NCI-H1105 (cell line): ENCODE results near the gene TRUB1.
"Not testable (repeated sequence)": the region's sequence is repeated elsewhere in the genome, so short reads cannot be mapped to it uniquely, and the experiment has no call there.

ENCODE experiments used
- DNase-seq: peaks from one replicate; lab custom pipeline; 2025; lab: John Stamatoyannopoulos, UW

TRUB1 gene

GRCh38 chr10:114925587-114926586 lies 12.1 kb upstream of the TRUB1 start:
- no peak for DNase-seq

- no peak for DNase-seq
These were observed 9.2 kb upstream of the TRUB1 start for GRCh38 chr10:114928818-114929217.

DNA sequence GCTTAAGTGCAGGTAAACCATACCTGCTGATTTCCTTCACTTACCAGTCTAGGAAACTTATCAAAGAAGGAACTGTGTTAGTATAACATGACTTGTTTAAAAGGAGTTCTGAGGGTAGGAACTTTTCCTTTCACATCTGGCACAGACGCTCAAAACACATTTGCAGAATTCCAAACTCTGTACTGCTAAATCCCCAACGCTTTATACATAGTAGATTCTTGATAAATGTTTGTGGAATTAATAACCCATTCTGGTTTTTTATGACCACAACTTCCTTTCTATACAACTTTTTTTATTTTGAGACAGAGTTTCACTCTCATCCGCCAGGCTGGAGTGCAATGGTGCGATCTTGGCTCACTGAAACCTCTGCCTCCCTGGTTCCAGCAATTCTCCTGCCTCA lies 7.7 kb upstream of the TRUB1 start:
- no peak for DNase-seq

DNA sequence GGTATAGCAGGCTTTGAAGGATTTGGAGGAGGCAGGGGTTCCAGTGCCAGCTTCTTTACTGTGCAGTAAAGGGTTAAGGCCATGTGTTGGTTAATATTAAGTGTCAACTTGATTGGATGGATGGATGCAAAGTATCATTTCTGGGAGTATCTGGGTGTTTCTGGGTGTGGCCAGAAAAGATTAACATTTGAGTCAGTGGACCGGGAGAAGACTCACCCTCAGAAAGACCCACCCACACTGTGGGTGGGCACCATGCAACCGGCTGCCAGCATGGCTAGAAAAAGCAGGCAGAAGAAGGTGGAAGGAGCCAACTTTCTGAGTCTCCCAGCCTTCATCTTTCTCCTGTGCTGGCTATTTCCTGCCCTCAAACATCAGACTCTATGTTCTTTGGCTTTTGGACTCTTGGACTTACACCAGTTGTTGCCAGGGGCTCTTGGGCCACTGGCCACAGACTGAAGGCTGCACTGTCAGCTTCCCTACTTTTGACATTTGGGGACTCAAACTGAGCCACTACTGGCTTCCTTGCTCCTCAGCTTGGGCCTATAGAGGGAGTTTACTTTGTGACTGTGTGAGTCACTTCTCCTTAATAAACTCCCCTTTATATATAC lies 6.8 kb upstream of the TRUB1 start:
- DNase-seq: no peak

- no peak for DNase-seq
These were observed 5.8 kb upstream of the TRUB1 start for GRCh38 chr10:114932225-114932624.

GRCh38 chr10:114932945-114933344 lies 5.0 kb upstream of the TRUB1 start:
- DNase-seq: no peak

DNA sequence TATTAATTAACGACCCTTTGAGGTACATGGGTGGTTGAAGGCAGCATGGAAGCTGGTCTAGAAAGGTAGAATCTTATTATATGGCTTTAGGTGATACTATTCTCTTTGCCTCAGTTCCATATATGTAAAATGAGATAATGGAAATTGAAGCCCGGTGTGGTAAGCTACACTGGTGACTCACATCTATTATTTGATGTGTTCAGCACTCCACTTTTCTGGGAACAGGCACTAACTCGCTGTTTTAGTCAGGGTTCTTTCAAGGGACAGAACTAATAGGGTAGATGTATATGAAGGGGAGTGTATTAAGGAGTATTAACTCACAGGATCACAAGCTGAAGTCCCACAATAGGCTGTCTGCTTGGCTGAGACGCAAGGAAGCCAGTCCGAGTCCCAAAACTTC lies 4.4 kb upstream of the TRUB1 start:
- no peak for DNase-seq

- DNase-seq: not testable (repeated sequence)
These were observed 4.0 kb upstream of the TRUB1 start for GRCh38 chr10:114933995-114934394.

- no peak for DNase-seq
These were observed 830 bp downstream of the TRUB1 start for GRCh38 chr10:114938856-114939193.

DNA sequence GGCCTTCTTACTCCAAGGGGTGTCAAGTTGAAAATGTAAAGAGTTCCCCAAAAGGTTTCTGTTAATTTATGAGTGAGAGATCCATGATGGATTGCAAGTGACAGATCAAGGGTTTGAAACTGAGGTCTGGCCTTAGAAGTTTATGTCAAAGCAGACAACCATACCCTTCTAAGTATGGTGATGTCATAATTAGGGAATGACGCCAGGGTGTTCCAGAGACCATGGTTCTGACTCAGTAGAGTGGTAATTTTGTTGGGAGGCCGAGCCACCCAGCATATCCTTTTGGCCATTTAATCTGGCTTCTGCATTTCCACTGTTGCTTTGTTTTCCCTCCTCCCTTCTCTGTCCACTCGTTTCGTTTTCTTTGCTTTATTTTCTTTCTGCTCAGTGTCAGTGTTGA lies 2.7 kb downstream of the TRUB1 start:
- no peak for DNase-seq

- DNase-seq: no peak
These were observed 5.0 kb downstream of the TRUB1 start for GRCh38 chr10:114943000-114943399.

DNA sequence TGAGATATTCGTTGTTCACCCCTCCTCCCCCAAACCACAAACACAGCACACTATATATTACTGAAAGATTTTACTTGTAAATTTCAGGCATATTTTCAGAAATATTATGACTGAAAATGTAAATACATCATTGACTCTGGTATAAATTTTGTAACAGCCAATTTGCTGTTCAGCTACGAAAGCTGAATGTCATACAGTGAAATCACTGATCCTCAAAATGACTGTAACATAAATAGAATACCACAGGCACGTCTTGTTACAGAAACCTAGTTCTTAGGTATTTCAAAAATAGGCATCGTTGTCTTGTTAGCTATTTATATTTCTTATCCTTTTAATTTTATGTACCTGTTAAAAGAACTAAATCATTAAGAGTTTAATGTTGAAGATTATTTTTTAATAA lies 15.1 kb downstream of the TRUB1 start:
- DNase-seq: no peak

DNA sequence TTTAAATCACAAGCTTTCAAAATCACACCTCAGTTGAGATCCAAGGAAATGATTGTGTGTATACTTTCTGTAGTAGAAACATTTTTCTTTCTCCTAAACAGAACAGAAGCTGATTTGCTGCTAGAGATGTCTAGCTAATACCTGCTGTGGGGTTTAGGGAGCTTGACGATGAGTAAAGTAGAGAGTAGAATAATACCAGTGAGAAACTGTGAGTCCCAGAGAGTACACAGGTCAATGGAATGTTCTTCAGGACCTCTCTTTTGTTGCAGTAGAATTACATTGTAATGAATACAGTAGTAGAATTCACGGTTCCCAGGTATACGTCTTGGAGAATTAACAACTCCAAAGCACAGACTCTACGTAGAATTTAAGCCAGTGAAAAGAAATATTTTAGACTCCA lies 18.0 kb downstream of the TRUB1 start:
- no peak for DNase-seq

GRCh38 chr10:114956466-114956865 lies 18.5 kb downstream of the TRUB1 start:
- no peak for DNase-seq

DNA sequence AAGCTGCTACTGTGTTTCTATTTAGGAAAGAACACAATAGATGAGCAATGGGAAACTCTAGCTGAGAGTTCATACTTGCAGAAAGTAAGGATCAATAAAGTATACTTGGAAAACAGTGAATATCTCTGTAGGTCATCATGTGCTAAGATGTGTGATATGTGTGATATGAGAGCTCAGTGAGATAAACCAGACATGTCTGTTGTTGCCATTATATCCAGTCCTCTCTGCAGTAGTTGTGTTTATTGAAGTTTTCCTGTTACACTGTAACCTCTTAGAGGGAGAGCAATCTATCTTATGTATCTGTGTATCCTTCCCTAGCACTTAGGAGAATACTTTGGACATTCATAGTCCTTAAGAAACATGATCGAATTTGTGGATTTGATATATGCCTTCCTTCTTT lies 19.1 kb downstream of the TRUB1 start:
- DNase-seq: no peak

- no peak for DNase-seq
These were observed 19.7 kb downstream of the TRUB1 start for GRCh38 chr10:114957673-114958072.

DNA sequence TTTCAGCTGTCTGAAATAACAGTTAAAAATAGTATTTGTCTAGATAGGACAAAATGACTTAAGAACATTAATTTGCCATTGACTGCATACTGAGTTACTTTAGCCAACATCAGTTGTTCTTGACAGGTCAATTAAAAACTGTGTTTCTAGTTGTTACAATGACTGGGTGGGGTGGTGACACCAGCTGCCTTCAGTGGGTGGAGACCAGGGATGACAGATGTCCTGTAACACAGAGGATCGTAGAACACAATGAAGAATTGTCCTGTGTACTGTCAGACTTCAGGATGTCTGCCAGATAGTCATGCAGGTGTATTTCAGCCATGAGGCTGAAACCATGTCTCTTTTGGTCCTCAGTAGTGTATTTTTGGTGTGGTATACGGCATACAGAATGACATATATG lies 24.4 kb downstream of the TRUB1 start:
- no peak for DNase-seq

DNA sequence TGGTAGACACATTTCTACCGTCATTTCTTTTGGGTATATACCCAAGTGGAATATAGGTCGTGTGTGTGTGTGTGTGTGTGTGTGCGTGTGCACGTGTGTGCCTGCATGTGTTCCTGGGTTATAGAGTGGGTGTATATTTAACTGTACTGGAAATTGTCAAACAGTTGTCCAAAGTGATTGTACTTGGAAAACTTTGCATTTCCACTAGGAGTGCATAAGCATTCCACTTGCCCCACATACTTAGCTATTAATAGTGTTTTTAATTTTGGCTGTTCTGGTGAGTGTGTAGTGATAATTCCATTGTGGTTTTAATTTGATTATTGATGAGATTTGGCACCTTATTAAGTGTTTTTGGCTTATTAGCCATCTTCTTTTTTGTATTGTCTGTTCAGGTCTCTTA lies 25.9 kb downstream of the TRUB1 start:
- DNase-seq: no peak

GRCh38 chr10:114967071-114967470 lies 29.1 kb downstream of the TRUB1 start:
- DNase-seq: no peak

DNA sequence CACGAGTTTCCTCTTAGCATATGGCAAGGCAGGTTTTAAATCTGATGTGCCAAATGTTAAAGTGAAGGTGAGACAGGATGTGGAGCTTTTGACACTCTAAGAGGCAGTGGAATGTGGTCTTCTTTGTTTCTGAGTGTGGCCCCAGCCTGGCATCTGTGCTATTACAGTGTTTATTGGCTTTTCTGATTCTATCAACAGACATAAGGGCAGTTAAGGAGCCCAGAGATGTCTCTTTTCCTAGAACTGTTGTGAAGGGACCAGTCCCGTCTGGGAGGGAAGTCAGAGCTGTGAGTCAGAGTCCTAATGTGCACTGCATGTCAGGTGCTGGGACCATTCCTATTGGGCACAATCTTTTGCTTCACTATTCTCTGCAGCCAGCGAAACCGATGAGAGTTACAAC lies 32.5 kb downstream of the TRUB1 start:
- DNase-seq: no peak

- DNase-seq: no peak
These were observed 35.3 kb downstream of the TRUB1 start for GRCh38 chr10:114973306-114973705.

DNA sequence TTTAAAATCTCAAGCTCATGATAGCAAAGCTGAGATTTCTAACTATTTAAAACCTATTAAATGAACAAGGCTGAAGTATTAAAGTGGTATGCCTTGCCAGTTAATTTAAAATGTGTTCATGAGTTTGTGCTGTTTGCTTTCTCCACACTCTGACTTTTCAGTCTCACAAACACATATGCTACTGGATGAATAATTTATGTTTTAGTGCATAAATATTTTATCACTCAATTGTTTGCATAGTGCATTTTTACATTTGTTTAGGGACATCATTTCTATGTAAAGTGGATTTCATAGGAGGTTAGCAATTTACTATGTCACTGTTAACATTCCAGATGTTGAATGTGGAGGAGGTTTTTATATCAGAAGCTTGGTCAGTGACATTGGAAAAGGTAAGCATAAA lies 36.0 kb downstream of the TRUB1 start:
- DNase-seq: no peak

DNA sequence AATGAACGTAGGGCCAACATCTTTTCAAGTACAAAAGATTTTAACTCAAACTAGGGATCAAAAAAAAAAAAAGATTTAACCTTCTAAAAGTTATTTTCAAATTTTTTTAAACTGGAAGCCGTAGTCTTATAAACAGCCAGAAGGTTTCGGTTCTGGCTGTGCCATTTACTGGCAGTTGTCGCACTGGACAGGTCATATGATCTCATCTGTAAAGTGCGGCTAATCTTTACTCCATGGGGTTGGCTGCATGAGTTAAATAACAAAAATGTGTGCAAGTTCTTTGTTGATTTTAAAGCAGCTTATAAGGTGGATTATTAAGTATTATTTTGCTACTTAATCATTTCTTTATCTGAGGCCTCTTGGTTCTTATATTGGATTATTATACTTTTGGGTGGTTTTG lies 36.6 kb downstream of the TRUB1 start:
- DNase-seq: no peak

- DNase-seq: no peak
These were observed 37.1 kb downstream of the TRUB1 start for GRCh38 chr10:114975091-114975490.
